Dedifferentiated amniotic fluid mesenchymal stem cell (primary cell): ENCODE measurements around the gene SLAMF9.

Experiments used
- DNase-seq: peaks from one replicate; pipeline ENCODE4 v3.0.0-alpha.2; 2016; ENCODE audit errors: extremely low spot score

SLAMF9 gene

DNA sequence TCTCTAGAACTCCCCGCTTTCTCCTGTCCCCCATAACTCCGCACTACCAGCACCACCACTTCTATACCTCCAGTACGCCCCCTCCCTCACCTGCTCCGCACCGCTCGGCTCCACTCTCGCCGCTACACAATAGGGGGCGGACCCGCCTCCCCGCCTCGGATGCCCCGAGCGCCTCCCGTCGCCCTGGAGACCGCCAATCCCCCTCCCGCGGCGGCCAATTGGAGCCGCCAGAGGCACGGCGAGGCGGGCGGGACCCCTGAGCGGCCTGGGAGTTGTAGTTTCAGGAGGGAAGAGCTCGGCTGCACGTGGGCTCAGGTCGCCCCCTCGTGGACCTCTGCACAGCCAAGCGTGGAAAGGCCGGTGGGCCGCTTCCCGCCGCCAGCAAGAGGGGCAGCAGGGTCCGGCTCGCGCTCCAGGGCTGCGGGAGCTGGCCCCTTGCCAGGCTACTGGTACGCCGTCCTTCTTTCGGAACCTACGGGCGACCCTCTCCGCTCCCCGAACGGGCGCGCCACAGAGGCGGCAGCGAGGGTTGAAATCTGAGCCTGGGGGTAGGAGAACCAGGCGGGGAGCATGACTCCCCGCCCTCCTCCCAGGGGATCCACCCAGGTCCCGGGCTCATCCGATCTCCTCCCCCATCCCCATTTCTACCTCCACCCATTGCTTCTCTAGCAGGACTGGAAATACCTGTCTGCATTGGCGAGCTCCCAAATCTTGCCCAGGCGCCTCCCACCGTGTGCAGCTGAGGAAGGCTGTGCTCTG lies 8.4 kb downstream of the SLAMF9 start, which contains the start of gene IGSF9:
TSS of gene IGSF9 (minus strand) at position 131 of the 759 bp plus-strand sequence. CDS start 2,159 bp downstream, outside the sequence.
- no peak for DNase-seq

DNA sequence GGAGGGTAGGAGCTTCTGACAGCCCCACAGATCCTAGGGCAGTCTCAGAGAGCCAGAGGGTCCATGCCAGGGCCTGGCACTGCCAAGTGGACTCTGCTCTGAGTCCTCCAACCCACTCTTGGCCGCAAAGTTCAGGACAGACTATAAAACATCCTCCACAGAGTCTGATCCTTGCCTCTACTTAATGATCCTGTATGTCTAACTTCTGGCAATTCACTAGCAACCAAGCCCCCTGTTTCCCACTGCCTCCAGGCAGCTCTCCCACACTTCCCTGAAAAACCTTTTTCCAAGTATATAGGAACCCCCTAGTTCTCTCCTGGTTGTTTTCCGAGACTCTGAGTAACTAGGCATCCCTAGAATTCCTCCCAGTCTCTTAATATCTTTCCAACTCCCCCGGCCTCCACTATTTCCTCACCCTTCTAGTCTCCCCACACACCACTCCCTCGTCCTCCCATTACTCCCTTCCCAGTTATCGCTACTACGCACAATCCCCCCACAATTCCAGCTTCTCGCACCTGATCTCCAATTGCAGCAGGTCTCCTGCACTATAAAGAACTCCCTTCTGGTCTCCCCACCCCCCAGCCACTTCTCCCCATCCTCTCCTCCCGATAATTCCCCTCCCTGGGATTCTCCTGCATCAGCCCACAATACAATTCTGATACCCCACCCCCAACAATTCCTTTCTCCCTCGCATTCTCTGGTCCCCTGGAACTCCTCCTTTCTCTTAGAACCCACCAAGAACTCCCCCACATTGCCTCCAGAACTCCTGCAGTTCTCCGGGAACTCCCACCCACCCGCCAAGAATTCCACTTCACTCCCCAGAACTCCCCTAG lies 9.2 kb downstream of the SLAMF9 start:
- no peak for DNase-seq

DNA sequence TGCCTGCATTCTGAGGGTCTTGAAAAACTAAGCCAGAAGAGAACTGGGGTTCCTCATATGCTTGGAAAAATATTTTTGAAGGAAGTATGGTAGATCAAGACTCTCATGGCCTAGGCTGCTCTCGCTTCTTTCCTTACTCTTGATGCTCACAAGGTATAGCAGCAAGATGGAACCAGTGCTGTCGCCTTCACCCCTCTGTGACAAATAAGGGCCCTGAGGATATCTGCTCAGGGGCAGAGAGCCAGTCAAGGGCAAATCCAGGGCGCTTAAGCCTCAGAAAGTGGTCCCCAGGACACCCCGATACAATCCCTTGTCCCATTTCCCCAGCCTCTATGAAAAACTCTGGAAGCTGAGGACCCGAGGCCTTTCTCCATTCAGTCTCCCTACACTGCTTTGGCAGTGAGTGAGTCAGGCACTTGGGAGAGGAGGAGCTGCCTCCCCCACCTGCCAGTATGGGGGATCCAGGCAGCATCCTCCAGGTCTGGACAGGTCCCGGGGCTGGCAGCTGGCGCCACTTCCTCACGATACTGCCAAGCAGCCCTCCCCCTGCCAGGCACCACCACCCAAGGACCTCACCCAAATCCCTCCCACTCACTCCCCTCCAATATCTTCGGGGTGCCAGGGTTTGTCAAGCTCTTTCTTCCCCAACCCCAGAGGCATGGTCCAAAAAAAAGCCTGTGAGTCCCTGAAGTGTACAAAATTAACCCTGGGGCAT lies 10.0 kb downstream of the SLAMF9 start:
- DNase-seq = no peak

DNA sequence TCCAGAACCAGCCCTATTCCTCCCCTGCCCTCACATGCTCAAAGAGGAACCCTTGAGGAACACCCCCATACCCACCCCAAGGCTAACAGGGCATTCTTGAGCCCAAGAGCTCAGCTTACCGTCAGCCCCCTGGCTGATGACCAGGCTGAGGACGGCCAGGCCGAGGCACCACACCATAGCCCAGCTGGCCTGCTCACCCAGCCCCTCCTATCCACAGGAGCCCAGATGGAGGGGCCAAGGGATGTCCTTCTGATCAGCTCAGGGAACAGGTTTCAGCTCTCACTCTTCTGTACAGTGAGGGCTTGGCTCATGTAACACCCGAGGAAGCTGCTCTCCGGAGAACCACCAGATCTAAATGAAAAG lies 10.8 kb downstream of the SLAMF9 start:
- no peak for DNase-seq

DNA sequence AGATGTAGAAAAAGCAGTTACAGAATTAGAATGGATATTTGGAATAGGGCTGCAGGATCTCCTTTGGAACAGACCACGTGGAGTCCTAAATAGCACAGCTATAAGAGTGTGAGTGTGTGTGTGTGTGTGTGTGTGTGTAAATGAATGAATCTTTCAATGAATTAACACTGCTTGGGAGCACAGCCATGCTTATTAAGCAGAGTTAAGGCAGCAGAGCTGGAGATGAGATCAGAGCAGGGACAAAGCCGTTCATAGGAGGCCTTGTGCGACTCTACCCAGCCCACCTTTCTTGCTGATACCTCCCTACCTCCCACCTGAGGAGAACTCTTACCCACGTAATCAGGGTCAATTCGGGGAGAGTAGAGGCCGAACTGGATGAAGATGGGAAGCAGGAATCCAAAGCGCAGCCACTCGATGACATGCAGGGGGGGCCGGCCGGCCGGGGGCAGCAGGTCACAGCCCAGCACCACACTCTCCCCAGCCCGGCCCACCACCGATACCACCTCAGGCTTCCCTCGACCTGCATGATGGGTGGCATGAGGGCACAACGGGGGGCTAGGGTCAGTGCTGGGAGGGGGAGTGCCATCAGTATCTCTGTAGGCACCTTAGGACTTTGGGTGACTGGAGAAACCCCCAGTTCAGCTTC lies 11.3 kb downstream of the SLAMF9 start:
- DNase-seq = no peak

DNA sequence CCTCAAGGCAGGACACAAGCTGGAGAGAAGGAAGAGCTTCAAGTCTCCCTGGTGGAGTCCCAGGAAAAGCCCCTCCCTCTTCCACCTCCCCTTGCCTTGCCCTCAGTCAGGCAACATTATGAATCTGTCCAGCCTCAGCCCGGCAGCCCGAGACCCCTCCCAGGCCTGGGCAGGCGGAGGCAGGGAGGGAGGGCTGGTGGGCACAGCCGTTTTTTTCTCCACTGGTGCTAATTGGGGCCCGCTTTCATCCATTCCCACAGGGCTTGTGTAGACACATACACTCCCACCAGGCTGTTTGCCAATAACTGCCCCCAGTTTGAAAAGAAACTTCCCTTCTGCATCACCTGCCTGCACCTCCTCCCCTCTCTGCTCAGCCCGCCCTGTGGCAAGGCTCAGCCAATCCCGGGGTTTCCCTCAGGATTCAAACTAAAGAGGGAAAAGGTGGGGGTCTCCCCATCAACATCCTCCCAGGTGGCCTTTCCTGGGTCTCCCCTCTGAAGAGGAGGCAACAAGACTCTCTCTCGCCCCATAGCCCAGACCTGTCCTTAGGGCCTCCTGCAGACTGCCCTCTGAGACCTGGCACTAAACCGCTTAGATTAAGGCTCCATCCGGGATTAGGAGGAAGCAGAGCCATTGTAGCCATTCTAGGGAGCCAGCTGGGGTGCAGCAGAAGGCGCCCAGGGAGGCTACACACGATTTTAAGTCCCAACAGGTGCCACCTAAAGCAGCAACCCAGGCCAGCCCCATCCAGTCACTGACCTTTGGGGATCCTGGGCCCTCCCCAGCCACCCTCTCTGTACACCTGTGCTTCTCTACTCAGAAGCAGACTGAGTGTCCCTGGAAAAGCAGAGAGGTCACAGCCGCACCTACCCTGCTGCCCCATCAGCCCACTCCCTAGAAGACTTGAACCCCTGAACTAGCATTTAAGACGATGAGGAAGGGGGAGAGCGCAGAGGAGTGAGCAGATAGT lies 12.2 kb downstream of the SLAMF9 start:
- no peak for DNase-seq

DNA sequence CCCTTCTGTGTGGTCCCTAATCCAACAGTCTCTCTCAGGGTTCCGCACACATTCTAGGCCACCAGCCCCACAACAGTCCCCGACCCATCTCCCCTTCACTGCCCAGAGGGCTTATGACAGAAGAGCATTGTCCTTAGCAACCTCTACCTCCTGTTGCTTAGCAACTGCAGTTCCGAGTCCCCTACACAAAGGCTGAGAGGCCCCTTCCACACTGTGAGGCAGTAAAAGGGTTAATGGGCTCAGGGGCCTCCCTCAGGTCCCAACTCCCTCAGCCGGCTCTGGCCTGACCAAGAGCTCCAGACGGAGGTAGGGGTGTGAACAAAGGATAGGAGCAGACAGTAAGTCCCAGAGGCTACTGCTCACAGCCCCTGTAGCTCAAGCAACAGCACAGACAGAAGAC lies 12.9 kb downstream of the SLAMF9 start:
- DNase-seq = no peak

DNA sequence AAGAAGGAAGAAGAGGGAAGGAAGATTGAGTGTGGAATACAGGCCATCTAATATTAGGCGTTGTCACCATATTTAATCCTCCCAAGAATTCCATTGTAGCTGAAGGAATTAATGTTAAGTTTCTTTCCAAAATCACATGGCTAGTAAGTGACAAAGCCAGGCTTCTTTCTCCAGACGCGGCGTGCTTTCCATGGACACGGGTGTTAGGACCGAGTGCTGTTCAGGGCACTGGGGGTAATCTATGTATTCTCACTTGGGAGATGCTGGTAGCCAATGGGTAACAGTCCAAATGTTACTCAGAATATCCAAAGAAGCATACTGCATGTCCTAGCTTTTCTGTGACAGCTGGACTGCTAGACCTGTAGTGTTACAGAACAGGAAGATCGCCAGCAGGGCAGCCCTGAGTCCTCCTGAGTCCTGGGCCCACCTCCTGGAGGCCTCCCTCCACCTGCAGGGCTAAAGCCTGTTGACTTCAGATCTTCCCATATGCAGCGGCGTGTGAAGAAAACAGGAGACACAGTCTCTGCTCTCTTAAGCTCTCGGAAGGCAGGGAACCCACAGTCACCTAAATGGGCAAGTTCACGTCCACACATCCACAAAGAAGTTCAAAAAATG lies 13.9 kb downstream of the SLAMF9 start:
- no peak for DNase-seq

DNA sequence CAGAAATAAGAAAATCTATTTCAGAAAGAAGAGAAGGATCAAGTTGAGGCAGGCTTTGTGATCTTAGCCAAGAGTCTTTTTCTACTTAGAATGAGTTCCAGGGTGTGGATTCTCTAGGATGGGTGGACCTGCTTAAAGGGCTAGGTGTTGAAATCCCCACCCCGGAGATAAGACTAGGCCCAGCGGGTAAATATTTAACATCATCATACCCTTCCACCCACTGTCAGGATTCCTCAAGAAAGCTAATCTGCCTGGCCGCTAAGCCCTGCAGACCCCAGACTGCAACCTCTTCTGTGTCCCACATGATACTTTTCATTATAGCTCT lies 14.4 kb downstream of the SLAMF9 start:
- no peak for DNase-seq

DNA sequence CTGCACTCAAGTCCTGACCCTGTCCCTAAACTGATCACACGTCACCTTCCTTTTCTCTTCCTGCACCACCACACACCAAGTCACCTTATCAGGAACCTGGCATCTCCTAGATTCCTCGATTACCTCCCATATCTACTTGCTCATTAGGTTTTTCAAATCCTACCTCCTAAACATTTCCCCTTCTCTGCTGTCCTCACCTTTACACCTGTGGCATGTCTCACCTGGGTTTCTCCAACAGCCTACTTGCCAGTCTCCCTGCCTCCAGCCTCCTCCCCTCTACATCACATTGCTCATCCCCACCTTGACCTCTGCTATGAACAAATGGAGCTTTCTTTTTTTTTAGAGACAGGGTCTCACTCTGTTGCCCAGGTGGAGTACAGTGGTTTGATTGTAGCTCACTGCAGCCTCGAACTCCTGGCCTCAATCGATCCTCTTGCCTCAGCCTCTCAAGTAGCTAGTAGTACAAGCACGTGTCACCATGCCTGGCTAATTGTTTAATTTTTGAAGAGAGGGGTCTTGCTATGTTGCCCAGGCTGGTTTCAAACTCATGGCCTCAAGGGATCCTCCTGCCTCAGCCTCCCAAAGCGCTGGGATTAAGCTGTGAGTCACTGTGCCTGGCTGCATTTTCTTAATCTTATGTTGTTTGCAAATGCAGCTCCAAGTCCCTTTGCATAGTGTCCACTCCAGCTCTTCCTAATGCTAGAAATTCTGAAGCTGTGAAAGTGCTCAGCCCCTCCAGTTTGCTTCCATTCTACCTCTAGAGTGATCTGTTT lies 14.9 kb downstream of the SLAMF9 start:
- DNase-seq = no peak

DNA sequence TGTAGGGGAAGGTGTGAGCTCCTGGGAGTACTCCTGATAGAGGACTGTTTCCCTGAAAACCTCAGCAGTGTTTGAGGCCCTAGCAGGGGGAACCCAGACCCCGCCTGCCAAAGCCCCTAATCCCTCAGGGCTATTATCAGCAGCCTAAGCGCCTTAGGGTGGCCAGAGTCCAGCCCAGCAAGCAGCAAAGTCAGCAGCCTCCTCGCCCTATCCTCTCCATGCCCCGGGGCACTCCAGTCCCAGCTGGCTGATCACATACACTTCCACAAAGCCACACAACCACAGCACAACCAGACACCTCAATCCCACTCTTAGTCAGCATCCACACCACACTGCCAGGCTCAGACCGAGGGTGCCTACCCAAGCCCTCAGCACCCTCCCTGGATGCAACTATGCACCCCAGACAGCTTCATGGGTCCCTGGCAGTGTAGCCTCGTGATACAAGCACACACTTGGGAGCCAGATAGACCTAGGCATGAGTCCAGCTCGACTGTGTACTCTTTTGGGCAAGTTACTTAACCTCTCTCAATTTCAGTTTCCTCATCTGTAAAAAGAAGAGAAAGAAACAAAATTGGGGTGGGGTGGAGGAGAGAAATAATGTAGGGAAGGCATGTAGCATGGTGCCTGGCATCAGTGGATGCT lies 15.7 kb downstream of the SLAMF9 start:
- DNase-seq = no peak

DNA sequence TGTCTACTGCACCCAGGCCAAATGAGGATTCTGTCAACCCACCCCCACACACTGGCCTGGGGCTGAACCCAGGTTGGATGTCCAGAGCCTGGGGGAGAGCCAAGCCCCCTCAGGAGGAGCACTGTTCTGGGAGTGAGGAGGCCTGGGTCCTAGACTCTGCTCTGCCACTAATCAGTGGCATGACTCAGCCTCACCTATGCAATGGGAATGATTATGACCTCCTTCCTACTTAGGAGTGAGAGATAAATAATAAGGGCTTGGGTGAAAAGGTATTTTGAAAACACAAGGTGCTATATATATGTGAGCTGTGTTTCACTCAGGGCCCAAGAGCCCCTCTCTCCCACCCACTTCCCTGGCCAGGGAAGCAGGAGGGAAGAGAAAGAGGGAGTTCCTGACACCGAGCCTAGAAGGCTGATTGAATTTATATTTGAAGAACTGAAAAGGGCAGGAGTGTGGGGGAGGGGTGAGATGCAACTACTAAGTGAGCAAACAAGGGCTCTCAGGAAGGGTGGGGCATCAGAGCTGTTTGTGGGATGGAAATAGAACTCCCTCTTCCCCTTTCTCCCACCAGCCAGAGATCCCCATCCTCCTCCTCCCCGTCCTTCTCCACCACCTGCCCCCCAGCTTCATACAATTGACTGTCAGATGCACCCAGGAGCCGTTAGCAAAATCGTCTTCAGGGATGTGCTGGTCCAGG lies 16.8 kb downstream of the SLAMF9 start:
- no peak for DNase-seq

DNA sequence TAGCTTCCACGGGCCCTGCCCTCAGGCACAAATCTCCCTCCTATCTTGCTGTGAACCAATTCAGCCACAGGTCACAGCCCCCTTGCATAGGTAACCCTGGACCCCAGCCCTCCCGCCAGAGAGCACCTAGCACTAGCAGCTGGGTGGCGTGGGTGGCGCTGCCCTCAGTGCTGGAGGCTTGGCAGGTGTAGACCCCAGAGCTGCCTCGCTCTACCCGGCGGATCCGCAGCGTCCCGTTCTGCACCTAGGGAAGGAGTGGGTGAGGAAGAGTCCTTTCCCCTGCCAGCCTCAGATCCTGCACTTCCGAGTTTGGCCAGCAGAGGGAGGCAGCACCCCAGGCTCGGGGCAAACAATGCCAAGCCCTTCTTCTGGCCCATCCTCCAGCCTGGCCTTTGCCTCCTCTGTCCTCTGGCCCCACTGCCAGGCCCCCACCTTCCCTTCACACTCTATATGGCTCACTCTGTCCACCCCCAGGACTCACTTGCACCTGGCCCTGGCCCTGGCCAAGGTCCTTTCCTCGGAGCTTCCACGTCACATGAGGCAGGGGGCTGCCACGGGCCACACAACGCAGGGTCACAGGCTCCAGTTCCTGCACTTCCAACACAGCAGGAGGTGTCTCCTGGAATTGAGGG lies 17.6 kb downstream of the SLAMF9 start:
- DNase-seq = no peak

DNA sequence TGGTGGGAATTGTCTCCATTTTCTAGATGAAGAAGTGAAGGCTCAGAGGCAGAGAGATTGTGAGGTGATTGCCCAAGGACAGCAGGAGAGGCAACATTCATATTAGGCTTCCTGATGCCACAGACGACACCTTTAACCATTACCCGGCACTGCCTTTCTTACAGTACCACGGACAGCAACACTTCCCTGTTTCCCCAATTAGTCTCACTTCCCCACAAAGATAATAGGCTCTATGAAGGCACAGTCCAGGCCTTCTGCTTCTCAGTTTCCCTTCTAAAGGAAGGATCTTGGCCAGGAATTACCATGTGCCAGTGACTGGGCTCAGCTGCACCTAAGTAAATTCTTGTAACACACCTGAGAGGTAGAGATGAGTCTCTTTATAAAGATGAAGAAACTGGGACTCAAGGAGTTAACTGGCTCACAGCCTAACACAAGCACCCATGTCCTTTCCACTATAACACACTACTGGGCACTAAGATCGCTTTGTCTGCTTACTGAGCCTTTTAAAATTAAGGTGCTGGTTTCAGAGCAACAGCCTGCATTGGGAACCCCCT lies 18.2 kb downstream of the SLAMF9 start:
- no peak for DNase-seq

DNA sequence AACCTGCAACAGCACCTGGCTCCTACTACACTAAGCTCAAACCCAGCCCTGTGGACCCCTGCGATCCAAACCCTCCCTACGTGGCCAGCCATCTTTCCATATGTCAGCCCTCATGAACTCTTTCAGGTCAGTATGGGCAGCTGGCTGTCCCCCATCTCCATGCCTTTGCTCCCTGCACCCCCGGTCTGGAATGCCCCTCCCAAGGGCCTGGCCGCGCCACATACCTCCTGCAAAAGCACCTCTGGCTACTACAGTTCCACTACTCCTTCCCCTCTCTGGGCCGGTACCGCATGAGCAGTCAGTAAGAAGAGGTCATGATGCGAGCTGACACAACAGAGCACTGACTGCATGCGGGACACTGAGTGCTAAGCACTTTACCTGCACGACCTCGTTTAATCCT lies 18.7 kb downstream of the SLAMF9 start:
- DNase-seq = no peak

DNA sequence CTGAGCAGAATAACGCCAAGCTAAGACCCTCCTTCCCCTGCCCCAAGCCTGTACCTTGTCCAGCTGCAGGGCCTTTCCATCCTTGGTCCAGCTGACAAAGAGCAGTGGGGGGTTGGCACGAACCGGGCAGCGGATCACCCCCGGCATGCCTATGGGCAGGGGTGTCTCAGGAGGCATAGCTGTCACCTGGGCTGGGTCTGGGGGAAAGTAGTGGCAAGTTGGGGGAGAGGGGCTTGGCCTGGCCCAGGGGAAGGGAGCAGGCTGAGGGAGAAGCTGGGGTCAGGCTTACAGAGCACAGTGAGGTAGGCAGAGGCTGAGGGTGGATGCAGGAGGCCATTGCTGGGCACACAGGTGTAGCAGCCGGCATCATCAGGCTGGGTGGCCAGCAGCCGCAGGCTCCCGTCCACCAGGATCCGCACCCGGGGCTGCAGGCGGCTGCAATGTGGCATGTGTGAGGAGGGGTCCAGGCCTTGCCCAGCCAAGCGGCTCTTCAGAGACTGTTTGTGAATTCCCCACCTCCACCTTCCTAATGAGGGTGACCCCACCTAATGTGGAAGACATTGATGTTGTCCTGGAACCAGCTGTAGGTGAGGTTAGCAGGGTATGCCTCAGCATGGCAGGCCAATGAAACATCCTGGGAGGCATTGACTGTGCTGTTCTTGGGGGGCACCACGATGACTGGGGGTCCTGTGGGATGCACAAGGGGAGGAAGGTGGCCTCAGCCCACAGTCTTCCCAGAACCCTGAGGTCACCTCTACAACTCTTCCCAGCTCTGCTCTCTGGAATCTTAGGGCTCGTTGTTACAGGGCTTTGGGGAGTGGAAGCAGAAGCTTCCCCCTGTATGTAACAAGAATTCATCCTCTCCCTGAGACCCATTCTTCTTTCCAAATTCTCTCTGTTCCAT lies 19.6 kb downstream of the SLAMF9 start:
- DNase-seq = no peak

DNA sequence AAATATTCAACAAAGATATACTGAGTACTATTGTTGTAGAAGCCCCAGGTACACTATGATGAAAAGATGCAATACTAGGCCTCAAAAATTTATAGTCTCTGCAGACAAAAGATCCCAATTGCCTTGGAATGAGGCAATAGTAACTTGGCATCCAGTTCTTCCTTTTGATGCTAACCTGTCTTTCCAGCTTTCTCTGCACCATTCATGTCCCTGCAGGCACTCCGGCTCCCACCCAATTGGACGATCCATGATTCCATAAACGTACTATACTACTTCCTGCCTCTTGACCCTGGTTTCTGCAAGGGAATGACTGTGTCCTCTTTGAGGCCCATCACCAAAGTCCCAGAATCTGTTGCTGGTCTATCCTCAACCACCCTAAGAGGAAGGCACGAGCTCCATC lies 20.7 kb downstream of the SLAMF9 start:
- DNase-seq = no peak
